ENCODE results near the gene DLX2.

Gene DLX2

GRCh38 chr2:172050479-172051125, 52.1 kb downstream of the DLX2 start:
- H3K27ac ChIP-seq: no peak overlapping the region
- no peak for TF ChIP-seq CTCF (conservative IDR thresholded peaks at IDR 0.05)

GRCh38 chr2:172049567-172050120, 53.1 kb downstream of the DLX2 start:
- no peak overlapping the region for H3K27ac ChIP-seq
- no peak for TF ChIP-seq CTCF (conservative IDR thresholded peaks at IDR 0.05)
